Gastroesophageal sphincter (tissue), 4 donors: ENCODE results near the gene WDR53. TPM values are rescaled to one million over a fixed set of nuclear protein-coding genes. Genes with fewer than 3 reads are reported as not detected.
A peak's percentile ranks its signal among the peaks of the same experiment; 100 is the strongest.

ENCODE experiments used
- ATAC-seq: fragments of 150-250 bp; one replicate; pipeline ENCODE4 v1.9.1; 2016; ENCODE audit warnings: mild to moderate bottlenecking, moderate library complexity
- H3K27ac ChIP-seq, 4 donors: fragments of 200-600 bp; sonication (generic) in 3 of 4; 1 replicate in 3 of 4; 2 replicates in 1 of 4; pipeline ENCODE4 v1.5.1; 2016 to 2019
- H3K27me3 ChIP-seq: fragments of 200-600 bp; sonication (generic); one replicate; pipeline ENCODE4 v1.5.1; 2019
- H3K36me3 ChIP-seq, 2 donors: fragments of 200-600 bp; sonication (generic); one replicate each; pipeline ENCODE4 v1.5.1; 2019; ENCODE audit warnings: control low read depth in 1 of 2
- H3K4me1 ChIP-seq, 3 donors: fragments of 200-600 bp; sonication (generic); 1 replicate in 2 of 3; 2 replicates in 1 of 3; pipeline ENCODE4 v1.5.1; 2016 to 2019; ENCODE audit warnings: control low read depth in 2 of 3
- H3K4me3 ChIP-seq, 2 donors: fragments of 200-600 bp; sonication (generic); one replicate each; pipeline ENCODE4 v1.5.1; 2019; ENCODE audit warnings: mild to moderate bottlenecking in 1 of 2, moderate library complexity in 1 of 2
- H3K9me3 ChIP-seq, 3 donors: fragments of 200-600 bp; sonication (generic); one replicate each; pipeline ENCODE4 v1.5.1; 2017 to 2019; ENCODE audit warnings: control low read depth in 2 of 3
- CTCF ChIP-seq, 4 experiments: fragments of 200-600 bp in 2 of 4; fragments of 450-650 bp in 2 of 4; sonication (generic) in 1 of 4; IDR thresholded peaks; one replicate each; pipeline ENCODE4 v1.5.1; 2017 to 2019; ENCODE audit warnings: antibody characterized with exemption in 4 of 4, mild to moderate bottlenecking in 2 of 4, moderate library complexity in 2 of 4
- EP300 ChIP-seq: sonication (generic); formaldehyde crosslinking; IDR thresholded peaks from one replicate; pipeline ENCODE4 v1.6.1; 2017; ENCODE audit warnings: antibody characterized with exemption, mild to moderate bottlenecking
- POLR2A ChIP-seq, 2 donors: fragments of 450-650 bp; IDR thresholded peaks; one replicate each; pipeline ENCODE4 v1.6.1; 2017; ENCODE audit warnings: antibody characterized with exemption in 2 of 2, mild to moderate bottlenecking in 2 of 2, moderate library complexity in 1 of 2
- POLR2AphosphoS5 ChIP-seq: sonication (generic); formaldehyde crosslinking; IDR thresholded peaks from one replicate; pipeline ENCODE4 v1.6.1; 2017; ENCODE audit warnings: antibody characterized with exemption
- WGBS, 2 donors: methylation state at CpG; one replicate each; pipeline ENCODE4 v1.1.5; 2018; ENCODE audit warnings: low coverage in 1 of 2; 5-methylcytosine and 5-hydroxymethylcytosine counted together
- total RNA-seq, 4 donors: library from RNA; depleted of rRNA; stranded (reverse); fragments of >200 nt; gene quantifications; one replicate each; pipeline ENCODE4 v1.1.0, GENCODE V29; 2016

WDR53 gene
- total RNA-seq, 4 donors from 2014 or later = 3.3 to 8.1 (median 6.8) TPM

- ATAC-seq = no peak
- no peaks in the 10 kb centered on the region for H3K36me3 ChIP-seq
- TF ChIP-seq POLR2AphosphoS5 (no peak), POLR2A (IDR thresholded peaks at IDR 0.05) (no peak), EP300 (no peak), CTCF (IDR thresholded peaks at IDR 0.05) (no peak)
- peaks cover 0 to 6% (median 0%) of the 10 kb centered on the region in 3 donors for H3K4me1 ChIP-seq
- H3K4me3 ChIP-seq = no peak overlapping the region
- no peak overlapping the region for H3K27ac ChIP-seq
- peaks cover 0 to 37% (median 0%) of the 10 kb centered on the region in 3 donors for H3K9me3 ChIP-seq
- H3K27me3 ChIP-seq = no peaks in the 10 kb centered on the region
- 75 to 80% methylated on average over 1 to 5 of the region's 5 CpGs for WGBS, 2 donors
Observed at GRCh38 chr3:196519718-196520082, 48.7 kb downstream of the WDR53 start.

- Histone ChIP-seq H3K36me3 (no peaks in the 10 kb centered on the region), H3K4me3 (no peak overlapping the region), H3K27me3 (no peaks in the 10 kb centered on the region), H3K4me1 (peaks cover 0 to 6% (median 0%) of the 10 kb centered on the region in 3 donors), H3K9me3 (peaks cover 0 to 37% (median 0%) of the 10 kb centered on the region in 3 donors), H3K27ac (no peak overlapping the region)
- peak; percentile 76 for ATAC-seq
- TF ChIP-seq POLR2A (IDR thresholded peaks at IDR 0.05) (no peak), CTCF (IDR thresholded peaks at IDR 0.05) (peak; percentile 39 to 77 (median 72))
- WGBS, 2 donors = 31 to 60% methylated on average over 4 to 12 of the region's 12 CpGs
Observed at GRCh38 chr3:196518966-196519717, 49.2 kb downstream of the WDR53 start.

- 80 to 100% methylated on average over 1 to 2 of the region's 2 CpGs for WGBS, 2 donors
- Histone ChIP-seq H3K36me3 (no peaks in the 10 kb centered on the region), H3K4me3 (no peak overlapping the region), H3K4me1 (peaks cover 0 to 6% (median 0%) of the 10 kb centered on the region in 3 donors), H3K9me3 (peaks cover 0 to 37% (median 0%) of the 10 kb centered on the region in 3 donors), H3K27me3 (no peaks in the 10 kb centered on the region), H3K27ac (no peak overlapping the region)
- ATAC-seq = no peak
- TF ChIP-seq EP300 (no peak), POLR2A (IDR thresholded peaks at IDR 0.05) (no peak), POLR2AphosphoS5 (no peak), CTCF (IDR thresholded peaks at IDR 0.05) (no peak)
Observed at GRCh38 chr3:196517919-196518318, 50.4 kb downstream of the WDR53 start.

- Histone ChIP-seq H3K27me3 (no peaks in the 10 kb centered on the region), H3K36me3 (no peaks in the 10 kb centered on the region), H3K4me3 (no peak overlapping the region), H3K9me3 (peaks cover 0 to 37% (median 0%) of the 10 kb centered on the region in 3 donors), H3K4me1 (peaks cover 0 to 6% (median 0%) of the 10 kb centered on the region in 3 donors), H3K27ac (no peak overlapping the region)
- no peak for ATAC-seq
- no peak for TF ChIP-seq POLR2A (IDR thresholded peaks at IDR 0.05)
- TF ChIP-seq EP300 = no peak
- no peak for TF ChIP-seq POLR2AphosphoS5
- TF ChIP-seq CTCF (IDR thresholded peaks at IDR 0.05) = no peak
- WGBS, 2 donors = 82 to 93% methylated on average over 2 of the region's 2 CpGs
Observed at GRCh38 chr3:196517162-196517800, 51.1 kb downstream of the WDR53 start.
